ENCODE measurements around the gene TOPAZ1.

Gene TOPAZ1

DNA sequence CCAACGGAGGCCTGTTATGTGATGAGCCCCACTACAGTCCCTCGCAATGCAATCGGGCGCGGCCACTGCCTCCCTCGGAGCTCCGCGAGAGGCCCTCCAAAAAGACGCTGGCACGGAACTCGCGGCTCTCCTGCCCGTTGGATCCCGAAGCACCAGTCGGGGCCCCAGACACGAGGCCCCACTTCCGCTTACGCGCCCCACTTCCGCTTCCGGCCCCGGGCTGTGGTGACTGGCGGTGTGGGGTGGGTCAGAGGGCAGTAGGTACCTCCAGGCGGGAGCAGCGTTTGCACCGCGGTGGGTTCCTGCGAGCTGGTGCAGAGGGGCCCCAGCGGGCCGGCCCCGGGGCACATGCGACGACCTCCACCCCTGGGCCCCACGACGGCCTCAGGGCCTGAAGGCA is at the start of gene TOPAZ1:
Gene TOPAZ1, plus strand, starts transcription at position 181 of the 400 bp plus-strand sequence. Its CDS starts 168 bp downstream, at position 349.
- no peak for DNase-seq (ENCODE audit: low spot score)

DNA sequence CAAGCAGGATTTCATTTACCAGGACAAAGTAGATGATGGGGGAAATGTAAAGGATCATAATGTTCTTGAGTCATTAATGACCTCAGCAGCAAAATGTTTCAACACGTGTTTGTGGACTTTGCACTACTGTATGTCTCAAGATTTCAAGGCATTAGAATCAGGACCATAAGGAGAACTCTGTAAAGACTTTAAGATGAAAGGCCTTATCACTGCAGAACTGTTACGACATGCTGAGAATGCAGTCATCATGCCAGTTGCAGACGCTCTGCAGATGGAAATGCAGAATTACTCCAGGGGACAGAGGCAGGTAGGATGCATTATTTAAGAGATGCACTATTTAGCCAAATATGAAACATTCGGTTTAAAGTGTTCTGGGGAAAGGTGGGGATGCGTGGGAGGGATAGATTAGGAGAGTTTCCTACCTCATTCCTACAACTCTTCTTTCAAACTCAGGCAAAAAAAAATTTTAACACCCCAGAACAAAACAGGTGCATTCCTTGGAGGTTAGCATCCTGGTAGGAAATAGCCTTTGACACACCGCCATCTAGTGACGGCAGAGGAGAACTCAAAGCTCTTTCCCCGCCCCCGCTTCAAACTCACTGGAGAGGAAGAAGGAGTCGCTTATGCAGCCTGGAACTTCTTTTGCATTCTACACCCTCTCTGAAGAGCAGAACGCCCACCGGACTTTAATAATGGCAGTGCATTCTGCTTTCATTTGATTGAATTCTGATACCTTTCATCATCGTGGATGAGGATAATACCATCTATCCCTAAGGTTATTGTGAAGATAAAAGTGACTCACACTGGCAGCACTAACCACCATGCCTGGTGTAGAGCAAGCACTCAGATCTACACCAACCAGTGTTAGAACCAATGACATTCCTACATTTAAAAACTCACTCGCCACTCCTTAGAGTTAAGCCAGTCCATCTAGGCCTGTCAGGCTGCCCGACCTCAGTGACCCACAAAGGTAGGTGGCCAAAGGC is 43.1 kb upstream of the TOPAZ1 start:
- DNase-seq (ENCODE audit: low spot score) = peak; percentile 62

DNA sequence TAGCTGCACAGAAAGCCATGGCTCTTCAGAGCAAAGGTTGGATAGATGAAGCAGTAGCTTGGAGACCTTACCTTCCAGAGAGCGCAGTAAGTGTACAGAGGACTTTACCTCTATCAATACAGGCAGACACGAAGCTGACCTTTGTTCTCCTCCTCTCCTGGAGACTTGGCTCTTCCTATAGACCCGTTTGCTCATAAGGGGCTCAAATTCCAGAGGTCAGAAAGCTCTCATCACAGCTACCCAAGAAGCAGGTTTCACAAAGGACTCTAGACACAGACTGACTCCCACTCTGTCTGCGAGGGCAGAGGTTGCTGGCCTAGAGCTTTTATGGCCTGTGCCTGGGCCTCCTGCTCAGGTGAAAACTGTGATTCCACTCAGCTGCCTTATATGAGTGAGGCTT is 35.4 kb upstream of the TOPAZ1 start:
- DNase-seq (ENCODE audit: low spot score) = no peak

DNA sequence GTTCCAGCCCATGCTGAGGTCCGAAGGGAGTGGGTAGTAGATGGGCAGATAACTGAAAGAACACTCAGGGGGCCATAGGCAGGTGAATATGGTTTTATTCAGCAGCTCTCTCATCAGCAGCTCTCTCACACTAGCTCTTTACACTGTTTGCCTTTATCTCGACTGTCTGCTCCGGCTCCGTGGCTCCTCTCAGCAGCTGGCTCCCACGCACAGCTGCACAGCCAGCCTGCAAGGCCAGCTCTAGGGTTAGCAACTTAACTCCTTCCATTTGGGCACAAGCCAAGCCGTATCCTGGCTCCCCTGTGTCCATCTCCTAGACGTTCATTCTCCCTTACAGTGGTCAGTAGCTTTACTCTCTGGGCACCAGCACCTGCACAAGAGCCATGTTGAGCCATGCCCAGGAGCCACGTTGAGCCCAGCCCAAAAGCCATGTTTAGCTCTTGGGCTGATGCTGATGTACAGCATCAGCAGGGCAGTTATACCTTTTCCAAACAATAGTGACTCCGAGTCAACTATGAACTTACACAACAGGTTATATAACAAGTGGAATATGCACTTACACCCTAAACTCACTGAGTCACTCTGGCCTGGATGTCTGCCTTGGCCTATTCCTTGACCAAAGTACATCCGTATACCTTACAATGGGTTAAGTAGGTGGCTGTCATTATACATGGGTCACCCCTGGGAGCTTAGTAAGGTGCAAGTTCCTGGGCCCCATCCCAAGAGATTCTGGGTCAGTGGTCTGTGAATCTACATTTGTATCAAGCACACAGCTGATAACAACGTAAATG is 34.6 kb upstream of the TOPAZ1 start:
- DNase-seq (ENCODE audit: low spot score) = no peak

DNA sequence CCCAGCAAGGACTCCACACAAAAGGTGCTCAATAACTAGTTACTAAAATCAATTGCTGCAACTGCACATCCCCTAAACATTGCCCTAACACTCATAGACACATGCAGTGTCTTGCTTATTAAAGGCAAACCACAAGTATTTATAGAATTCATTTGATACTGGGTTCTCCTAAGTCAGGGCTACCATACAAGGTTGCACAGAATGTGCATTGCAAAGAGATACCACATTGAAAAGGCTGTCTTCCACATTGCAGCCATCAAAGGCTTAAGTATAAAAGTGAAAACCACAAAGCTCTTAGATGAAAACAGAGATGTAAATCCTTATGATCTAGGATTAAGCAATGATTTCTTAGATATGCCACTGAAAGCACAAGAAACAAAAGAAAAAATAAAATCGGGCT is 33.6 kb upstream of the TOPAZ1 start:
- peak; percentile 94 for DNase-seq (ENCODE audit: low spot score)

DNA sequence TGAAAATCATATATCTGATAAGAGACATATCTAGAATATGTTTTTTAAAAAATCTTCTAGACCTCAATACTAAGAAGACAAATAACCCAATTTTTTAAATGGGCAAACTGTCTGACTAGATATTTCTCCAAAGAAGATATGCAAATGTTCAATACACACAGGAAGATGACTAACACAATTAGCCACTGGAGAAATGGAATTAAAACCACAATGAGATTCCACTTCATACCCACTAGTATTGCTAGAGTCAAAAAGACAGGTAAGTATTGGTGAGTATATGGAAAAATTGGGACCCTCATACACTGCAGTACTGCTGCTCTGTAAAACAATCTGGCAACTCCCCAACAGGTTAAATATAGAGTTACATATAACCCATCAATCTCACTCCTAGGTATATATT is 33.1 kb upstream of the TOPAZ1 start:
- DNase-seq (ENCODE audit: low spot score) = peak; percentile 79

DNA sequence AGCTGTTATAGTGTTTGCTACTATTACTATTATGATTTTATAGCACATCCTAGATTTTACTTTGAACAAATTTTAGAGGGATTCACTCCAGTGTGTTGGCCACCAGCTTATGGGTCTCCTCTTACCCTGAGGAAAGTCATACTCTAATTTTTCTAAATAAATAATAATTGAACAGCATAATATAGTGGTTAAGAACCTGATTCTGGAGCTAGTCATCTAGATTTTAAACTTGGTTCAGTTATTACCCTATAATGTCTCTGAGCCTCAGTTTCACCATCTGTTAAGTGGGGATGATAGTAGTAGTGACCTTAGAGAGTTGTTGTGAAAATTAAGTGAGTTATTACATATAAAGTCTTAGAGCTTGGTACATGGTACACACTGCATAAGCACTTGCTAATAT is 30.7 kb upstream of the TOPAZ1 start:
- DNase-seq (ENCODE audit: low spot score) = no peak

DNA sequence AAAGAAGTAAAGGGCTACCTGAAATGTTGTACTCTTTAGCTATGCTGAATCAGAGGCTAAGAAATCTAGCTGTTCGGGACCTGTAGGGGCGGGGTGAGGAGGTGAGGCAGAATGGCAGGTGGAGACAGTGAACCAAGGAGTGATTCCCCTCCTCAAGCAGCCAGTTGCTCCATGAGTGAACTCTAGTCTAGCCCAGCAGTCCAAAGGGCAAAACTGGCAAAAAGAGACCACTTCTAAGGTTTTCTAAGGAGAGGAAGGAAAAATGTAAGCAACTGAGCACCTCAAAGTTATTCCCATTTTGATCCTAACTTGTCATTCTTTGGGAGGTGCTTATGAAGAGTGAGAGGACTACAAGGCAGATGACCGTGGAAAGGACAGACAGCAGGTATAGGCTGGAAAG is 19.3 kb upstream of the TOPAZ1 start:
- no peak for DNase-seq (ENCODE audit: low spot score)

DNA sequence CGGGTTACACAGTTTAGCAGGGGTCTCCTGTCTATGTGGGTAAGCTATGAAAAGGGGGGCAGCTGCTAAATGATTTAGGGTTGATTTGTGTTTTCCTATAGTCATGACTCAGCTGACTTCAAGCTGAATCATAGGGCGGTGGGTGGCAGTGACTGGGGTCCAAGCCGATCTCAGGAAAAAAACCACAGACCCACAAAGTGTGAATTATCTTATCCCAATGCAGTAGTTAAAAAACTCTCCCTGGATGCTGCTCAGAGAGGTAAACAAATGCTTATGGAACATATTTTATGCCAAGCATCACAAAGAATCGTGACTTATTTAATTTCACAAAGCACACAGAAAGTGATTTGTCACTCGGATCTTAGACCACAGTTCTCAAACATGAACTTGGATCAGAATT is 18.4 kb upstream of the TOPAZ1 start:
- DNase-seq (ENCODE audit: low spot score) = no peak

DNA sequence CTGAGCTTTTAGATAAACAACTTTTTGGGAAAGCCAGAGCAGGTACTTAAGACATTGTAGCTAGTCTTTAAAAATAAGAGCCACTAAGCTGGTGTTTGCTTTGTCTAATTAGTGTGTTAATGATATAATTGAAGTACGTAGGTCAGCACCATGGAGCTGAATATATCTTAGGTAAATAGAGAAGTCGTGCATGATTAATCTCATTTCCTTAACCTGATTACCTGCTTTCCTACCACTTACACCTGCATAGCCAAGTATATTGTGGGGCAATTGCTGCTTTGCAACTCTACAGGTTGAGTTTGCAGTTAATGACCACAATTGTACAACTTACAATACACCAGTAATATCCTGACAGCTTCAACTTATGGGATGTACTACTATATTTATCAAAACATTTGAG is 17.6 kb upstream of the TOPAZ1 start:
- DNase-seq (ENCODE audit: low spot score) = no peak

DNA sequence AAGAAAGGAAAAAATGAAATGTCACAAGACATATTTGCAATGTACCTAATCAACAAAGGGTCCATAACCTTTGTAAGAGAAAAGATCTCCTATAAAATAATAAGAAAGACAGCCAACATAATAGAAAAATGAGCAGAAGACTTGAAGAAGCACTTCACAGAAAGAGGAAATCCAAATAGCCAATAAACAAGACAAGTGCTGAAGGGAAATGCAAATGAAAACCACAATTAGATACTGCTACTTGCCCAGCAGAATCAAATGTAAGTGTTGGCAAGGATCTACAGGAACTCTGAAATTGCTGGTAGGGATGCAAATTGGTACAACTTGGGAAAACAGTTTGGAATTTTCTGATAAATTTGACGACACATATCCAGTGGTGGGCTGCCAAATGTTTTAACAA is 15.1 kb upstream of the TOPAZ1 start:
- no peak for DNase-seq (ENCODE audit: low spot score)

DNA sequence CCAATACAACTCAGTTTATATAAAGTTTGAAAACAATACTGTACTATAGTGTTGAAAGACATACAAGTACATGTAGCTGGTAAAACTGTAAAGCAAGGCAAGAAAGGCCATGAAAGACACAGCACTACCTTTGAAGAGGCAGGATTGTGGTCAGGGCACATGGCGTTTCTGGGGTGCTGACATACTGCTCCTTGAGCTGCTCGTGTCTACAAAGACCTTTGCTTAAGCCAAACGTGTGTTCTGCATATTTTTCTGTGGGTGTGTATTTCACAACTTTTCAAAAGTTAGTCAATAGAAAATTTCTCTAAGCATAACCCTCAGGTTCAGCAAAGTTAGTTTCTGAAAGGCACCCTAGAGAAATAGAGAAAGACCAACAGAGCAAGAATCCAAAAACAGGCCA is 14.1 kb upstream of the TOPAZ1 start:
- no peak for DNase-seq (ENCODE audit: low spot score)

DNA sequence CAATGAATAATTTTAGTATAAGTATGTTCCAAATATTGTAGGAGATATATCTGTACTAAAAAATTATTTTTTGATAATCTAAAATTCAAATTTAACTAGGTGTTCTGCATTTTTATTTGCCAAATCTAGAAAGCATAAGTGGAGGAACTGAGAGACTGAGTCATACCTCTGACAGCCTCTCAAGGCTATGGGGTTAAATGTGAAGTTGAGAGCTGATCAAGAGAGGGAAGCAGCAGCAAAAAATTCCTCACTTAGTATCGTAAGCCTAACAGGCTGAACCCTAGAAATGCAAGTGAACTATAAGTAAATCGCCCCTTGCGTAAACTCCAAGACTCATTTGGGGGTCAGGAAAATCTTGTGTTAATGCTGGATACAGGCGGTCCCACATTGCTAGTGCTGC is 12.8 kb upstream of the TOPAZ1 start:
- no peak for DNase-seq (ENCODE audit: low spot score)

DNA sequence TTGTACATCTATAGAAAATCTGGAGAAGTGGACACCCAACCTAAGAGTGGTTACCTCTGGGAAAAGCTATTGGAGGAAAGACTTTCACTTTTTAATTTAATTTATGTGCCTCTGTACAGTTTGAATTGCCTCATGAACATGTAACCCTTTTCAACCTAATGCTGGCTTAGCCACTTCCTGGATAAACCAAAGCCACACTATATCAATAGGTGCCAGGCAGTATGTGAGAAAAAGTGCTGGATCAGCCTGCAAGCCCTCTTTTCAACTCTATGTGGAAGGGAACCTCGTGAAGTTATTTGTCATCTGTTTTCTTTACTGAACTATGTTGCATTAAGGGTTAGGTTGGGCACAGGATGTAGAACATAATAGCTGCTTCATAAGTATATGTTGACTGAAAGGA is 9.3 kb upstream of the TOPAZ1 start:
- DNase-seq (ENCODE audit: low spot score) = no peak

DNA sequence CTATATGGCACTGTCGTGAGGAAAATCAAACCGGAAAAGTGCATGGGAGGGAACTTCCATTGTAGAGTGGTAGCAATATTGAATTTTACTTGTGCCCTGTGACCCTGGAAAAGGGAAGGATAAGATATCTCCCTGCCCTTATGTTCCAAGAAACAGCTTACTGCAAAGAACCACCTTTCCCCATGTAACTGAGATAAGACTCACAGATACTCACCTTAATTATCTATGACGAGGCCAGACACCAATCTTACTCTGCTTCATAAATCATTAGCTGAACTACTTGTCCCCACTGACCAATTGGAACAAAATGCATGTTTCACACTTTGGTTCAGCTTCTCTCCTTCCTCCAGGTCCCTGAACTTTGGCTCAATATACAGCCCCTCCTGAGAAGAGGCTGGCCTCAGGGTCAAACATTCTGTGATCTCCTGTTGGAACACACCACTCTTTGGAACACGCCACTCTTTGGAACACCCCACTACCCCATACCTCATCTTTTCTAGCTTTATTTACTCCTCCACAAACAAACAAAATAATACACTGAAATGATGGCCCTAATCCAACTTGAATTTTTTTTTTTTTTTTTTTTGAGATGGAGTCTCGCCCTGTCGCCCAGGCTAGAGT is 6.9 kb upstream of the TOPAZ1 start:
- no peak for DNase-seq (ENCODE audit: low spot score)

DNA sequence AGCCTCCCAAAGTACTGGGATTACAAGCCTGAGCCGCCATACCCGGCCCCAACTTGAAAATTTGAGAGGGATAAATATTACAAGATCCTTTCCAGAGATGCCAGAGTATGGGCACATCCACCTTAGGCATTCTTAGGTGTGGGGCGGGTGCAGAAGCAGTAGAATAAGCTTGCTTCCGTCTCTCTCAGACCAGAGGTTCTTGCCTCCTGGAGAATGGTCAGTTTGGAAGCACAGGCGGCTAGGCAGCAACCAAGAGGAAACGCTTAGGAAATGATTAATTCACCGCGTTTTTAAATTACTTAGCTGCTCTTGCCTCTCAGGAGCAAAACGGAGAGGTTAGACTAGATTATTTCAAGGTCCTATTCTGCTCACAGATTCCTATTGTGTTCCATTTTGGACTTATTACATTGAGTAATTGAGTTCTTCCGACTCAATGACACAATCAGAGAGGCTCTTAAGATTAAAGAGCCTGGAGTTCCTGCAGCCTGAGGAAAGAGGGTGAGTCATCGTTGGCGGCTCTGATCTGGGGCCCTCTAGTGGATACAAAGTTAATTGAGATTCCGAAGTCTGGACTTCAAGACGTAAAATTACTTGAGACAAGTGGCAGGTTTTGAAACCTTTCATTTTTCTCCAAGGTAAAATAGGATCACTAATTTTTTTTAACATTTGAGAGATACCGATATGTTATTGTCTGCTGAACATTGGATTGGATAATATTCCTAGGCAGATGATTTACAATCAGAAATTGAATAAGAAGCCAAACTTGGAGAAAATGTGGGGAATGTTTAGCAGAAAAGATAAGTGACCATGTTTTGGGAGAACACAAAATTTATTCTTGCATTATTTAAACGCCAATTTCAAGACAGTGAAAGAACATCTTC is 5.8 kb upstream of the TOPAZ1 start:
- DNase-seq (ENCODE audit: low spot score) = peak; percentile 68

DNA sequence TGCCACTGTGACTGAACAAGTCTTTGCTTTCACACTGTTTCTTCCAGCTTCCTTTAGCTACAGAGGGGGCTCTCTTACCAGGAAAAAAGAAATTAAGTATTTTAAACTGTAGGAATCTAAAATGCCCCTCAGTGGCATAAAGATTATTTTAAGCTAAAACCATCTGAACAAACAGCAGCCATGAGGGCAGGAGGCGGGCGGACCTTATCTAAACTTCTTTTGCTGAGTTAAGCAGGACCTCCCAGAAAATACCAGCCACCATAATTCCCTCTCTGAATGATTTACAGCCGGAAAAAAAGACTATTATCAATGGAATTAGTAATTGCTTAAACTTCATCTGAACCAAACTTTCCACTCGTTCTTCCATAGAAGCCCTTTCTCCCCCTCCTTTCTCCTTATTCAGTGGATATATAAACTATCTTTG is 5.2 kb upstream of the TOPAZ1 start:
- DNase-seq (ENCODE audit: low spot score) = no peak

DNA sequence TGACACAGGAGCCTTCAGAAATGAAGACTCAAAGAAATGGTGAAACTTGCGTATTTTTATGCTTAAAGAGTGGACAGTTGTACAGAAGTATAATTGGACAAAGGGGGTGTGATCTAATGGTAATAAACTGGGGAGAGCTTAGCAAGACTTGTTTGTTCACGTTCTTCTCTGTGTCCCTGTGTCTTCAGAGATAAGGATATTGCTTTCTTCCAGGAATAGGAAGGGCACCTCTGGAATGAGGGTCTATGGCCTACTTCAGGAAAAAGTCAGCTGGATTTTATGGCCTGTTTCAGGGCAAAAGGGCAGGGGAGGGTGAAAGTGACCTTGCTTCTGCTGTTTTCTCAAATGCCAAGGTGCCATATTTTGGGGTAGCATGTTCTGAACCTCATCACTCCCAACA is 4.5 kb upstream of the TOPAZ1 start:
- no peak for DNase-seq (ENCODE audit: low spot score)

DNA sequence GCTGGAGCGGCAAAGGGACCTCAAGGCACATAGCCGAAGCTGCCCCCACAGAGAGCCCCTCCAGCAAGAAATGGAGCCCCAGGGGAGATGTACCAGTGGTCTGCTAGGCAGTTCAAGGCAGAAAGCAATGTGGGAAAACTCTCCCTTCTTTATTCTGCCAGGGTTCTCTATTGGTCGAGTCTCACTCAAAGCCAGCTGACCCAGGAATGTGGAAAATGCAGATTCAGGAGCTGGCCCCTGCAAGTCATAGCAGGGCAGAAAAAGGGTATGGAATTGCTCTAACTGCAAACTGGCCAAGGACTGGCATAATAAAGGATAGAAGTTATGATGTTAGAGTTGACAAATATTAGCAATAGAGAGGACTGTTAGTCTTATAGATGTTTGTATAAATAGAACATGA is 4.0 kb upstream of the TOPAZ1 start:
- DNase-seq (ENCODE audit: low spot score) = no peak

DNA sequence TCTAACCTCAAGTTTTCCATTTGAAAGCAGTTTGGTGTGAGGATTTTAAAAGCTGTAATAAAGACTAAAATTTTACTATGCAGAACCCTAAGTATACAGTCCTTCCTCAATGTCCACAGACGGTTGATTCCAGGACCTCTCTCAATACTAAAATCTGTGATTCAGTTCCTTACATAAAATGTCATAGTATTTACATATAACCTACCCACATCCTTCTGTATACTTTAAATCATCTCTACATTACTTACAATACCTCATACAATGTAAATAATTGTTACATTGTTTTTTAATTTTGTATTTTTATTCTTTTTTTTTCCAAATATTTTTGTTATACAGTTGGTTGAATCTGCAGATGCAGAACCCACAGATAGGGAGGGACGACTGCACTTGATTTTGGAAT is 2.8 kb upstream of the TOPAZ1 start:
- no peak for DNase-seq (ENCODE audit: low spot score)

DNA sequence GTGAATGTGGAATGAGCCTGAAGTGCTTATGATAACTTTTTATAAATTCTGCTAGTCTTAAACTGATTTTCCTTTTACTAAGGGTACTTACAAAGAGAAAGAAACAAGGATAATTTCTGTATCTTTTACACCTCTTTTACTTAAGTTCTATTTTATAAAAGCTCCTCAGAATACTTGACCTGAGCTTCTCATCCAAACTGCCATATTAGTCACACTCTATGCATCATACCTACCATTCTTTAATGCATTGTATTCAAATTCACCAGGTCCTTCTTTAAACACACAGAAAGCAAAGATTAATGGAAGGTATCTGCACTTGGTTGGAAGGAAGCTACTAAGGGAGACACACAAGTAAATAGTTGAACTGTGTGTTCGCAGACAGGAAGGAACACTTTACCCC is 1.6 kb upstream of the TOPAZ1 start:
- no peak for DNase-seq (ENCODE audit: low spot score)

DNA sequence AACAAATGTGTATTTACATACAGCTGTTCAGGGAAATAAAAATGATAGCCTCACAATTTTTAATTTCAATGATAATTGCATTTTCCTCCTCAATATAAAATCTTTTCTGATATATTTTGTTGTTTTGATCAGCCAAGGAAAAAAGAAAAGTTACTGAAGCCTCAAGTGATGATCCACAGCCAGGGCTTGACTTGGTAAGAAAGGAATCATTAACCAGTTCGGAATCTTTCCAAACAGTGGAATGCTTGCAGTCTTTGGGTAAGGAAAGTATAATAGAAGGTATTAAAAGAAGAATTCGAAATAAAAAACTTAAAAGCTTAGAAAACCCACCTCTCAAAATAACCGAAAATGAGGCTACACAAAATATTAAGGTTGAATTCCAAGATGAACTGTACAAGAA is 1.0 kb downstream of the TOPAZ1 start:
- DNase-seq (ENCODE audit: low spot score) = no peak

All from SW480 (cell line).